ENCODE results near the gene RIIAD1. TPM values are rescaled to one million over a fixed set of nuclear protein-coding genes. Genes with fewer than 3 reads are reported as not detected.

The RIIAD1 gene
- total and polyA plus RNA-seq, 7 donors: 0.34 to 5.2 (median 2.6) TPM; not detected in 2

GRCh38 chr1:151692226-151692625 is 29.1 kb upstream of the RIIAD1 start:
- intact Hi-C loops (cut with DNase I): loop anchor here in 1 of 2 donors (5.0 kb wide), 2 partner anchors 40 to 145 kb away; partner anchors contain the start of gene C2CD4D
- Histone ChIP-seq H3K4me1 (no peaks in the 10 kb centered on the region), H3K36me3 (ENCODE audit: insufficient read depth in 1 of 2, low read depth in 1 of 2) (peaks cover 7 to 57% of the 10 kb centered on the region in 2 donors), H3K27ac (no peak overlapping the region), H3K4me3 (no peak overlapping the region), H3K9me3 (no peaks in the 10 kb centered on the region), H3K27me3 (ENCODE audit: insufficient read depth in 3 of 3, low read length in 2 of 3) (no peaks in the 10 kb centered on the region)
- WGBS, 3 donors: 89 to 93% (median 90%) methylated on average over 3 of the region's 3 CpGs
- no peak for TF ChIP-seq CTCF (IDR thresholded peaks at IDR 0.05)
- ATAC-seq: no peak
- DNase-seq: no peak

DNA sequence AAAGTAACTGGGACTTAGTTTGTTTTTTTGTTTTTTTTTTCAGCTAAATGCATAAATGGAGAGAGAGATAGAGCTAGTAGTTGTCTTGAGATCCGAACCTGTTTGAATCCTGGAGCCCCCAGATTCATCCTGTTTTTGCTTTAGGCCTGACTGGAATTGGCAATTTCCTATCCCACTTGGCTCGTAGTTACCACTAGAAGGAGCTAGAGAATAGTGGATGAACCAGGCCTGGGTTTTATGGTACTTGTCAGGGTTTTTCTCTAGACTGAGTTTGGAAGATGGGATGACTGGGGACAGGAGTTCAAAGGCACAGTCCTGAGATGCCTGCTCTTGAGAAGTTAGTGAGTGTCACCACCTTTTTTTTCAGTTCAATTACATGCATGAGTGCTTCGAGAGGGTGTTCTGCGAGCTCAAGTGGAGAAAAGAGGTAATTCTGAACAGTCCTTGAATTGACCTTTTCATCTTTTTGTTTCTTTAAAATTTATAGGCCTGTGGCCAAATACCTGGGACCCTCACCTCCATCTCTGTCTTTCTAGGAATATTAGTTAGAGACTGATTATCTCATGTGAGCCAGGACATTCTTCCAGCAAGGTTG is 28.2 kb upstream of the RIIAD1 start:
- Histone ChIP-seq H3K4me1 (no peaks in the 10 kb centered on the region), H3K9me3 (no peaks in the 10 kb centered on the region), H3K27me3 (ENCODE audit: insufficient read depth in 3 of 3, low read length in 2 of 3) (no peaks in the 10 kb centered on the region), H3K36me3 (ENCODE audit: insufficient read depth in 1 of 2, low read depth in 1 of 2) (peaks cover 7 to 65% of the 10 kb centered on the region in 2 donors), H3K4me3 (no peak overlapping the region), H3K27ac (no peak overlapping the region)
- DNase-seq: no peak
- intact Hi-C loops (cut with DNase I): loop anchor here in 1 of 2 donors (5.0 kb wide), 2 partner anchors 39 to 144 kb away; partner anchors contain the start of gene C2CD4D
- WGBS, 3 donors: 79 to 90% (median 81%) methylated on average over 4 of the region's 4 CpGs
- ATAC-seq: no peak
- TF ChIP-seq CTCF (IDR thresholded peaks at IDR 0.05): peak; percentile 42

DNA sequence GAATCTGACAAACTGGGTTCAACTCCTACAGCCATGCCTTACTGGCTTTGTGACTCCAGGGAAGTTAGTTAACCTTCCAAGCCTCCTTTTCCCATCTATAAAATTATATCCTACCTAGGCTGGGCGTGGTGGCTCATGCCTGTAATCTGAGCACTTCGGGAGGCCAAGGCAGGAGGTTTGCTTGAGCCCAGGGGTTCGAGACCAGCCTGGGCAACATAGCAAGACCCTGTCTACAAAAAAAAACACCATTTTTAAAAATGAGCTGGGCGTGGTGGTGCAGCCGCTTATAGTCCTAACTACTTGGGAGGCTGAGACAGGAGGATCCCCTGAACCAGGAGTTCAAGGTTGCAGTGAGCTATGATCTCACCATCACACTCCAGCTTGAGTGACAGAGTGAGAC is 19.8 kb upstream of the RIIAD1 start:
- H3K4me1 ChIP-seq: no peaks in the 10 kb centered on the region

GRCh38 chr1:151702936-151703335 is 18.4 kb upstream of the RIIAD1 start:
- DNase-seq: no peak
- TF ChIP-seq CTCF (IDR thresholded peaks at IDR 0.05): no peak
- H3K36me3 ChIP-seq (ENCODE audit: insufficient read depth in 1 of 2, low read depth in 1 of 2): peaks cover 4 to 41% of the 10 kb centered on the region in 2 donors
- H3K27ac ChIP-seq: no peak overlapping the region
- no peak for ATAC-seq
- 33 to 46% (median 44%) methylated on average over 8 of the region's 8 CpGs for WGBS, 3 donors
- no peaks in the 10 kb centered on the region for H3K4me1 ChIP-seq
- H3K27me3 ChIP-seq (ENCODE audit: insufficient read depth in 3 of 3, low read length in 2 of 3): no peaks in the 10 kb centered on the region
- intact Hi-C loops (cut with DNase I): no loop called here
- no peak overlapping the region for H3K4me3 ChIP-seq
- no peaks in the 10 kb centered on the region for H3K9me3 ChIP-seq

More for the DNA sequence above, 19.8 kb upstream of the RIIAD1 start:
- ATAC-seq: no peak
- Histone ChIP-seq H3K36me3 (ENCODE audit: insufficient read depth in 1 of 2, low read depth in 1 of 2) (peaks cover 4 to 54% of the 10 kb centered on the region in 2 donors), H3K27me3 (ENCODE audit: insufficient read depth in 3 of 3, low read length in 2 of 3) (no peaks in the 10 kb centered on the region), H3K4me3 (no peak overlapping the region), H3K9me3 (no peaks in the 10 kb centered on the region), H3K27ac (no peak overlapping the region)
- no peak for TF ChIP-seq CTCF (IDR thresholded peaks at IDR 0.05)
- DNase-seq: no peak
- intact Hi-C loops (cut with DNase I): no loop called here
- WGBS, 3 donors: 96 to 97% (median 96%) methylated on average over 5 of the region's 5 CpGs

GRCh38 chr1:151703813-151704212 is 17.5 kb upstream of the RIIAD1 start:
- Histone ChIP-seq H3K4me3 (no peak overlapping the region), H3K4me1 (no peaks in the 10 kb centered on the region), H3K36me3 (ENCODE audit: insufficient read depth in 1 of 2, low read depth in 1 of 2) (peaks cover 4 to 32% of the 10 kb centered on the region in 2 donors), H3K27me3 (ENCODE audit: insufficient read depth in 3 of 3, low read length in 2 of 3) (no peaks in the 10 kb centered on the region), H3K9me3 (no peaks in the 10 kb centered on the region), H3K27ac (no peak overlapping the region)
- ATAC-seq: no peak
- 75 to 79% (median 76%) methylated on average over 17 of the region's 17 CpGs for WGBS, 3 donors
- DNase-seq: no peak
- TF ChIP-seq CTCF (IDR thresholded peaks at IDR 0.05): no peak
- intact Hi-C loops (cut with DNase I): no loop called here

All from psoas muscle (tissue), 8 donors.